ENCODE measurements around the gene MT1E.

DNA sequence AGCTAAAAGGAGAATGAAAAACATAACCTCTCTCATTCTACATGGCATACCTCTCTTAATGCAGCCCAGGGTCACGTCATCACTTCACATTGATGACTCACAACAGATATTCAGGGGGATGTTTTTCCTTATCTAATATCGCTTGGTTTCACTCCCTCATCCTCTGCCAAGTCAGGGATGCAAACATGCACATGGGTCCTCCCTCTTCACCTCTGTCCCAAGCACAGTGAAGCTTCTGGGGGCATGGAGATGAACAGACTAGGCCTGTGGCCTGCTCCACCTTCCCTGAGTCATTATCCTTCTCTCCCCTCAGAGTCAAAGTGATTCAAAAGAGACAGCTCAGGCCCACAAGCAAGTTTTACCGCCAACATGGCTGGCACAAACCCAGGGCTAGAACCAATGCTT, 19.5 kb upstream of the MT1E start:
- TF ChIP-seq, protein P1, sequence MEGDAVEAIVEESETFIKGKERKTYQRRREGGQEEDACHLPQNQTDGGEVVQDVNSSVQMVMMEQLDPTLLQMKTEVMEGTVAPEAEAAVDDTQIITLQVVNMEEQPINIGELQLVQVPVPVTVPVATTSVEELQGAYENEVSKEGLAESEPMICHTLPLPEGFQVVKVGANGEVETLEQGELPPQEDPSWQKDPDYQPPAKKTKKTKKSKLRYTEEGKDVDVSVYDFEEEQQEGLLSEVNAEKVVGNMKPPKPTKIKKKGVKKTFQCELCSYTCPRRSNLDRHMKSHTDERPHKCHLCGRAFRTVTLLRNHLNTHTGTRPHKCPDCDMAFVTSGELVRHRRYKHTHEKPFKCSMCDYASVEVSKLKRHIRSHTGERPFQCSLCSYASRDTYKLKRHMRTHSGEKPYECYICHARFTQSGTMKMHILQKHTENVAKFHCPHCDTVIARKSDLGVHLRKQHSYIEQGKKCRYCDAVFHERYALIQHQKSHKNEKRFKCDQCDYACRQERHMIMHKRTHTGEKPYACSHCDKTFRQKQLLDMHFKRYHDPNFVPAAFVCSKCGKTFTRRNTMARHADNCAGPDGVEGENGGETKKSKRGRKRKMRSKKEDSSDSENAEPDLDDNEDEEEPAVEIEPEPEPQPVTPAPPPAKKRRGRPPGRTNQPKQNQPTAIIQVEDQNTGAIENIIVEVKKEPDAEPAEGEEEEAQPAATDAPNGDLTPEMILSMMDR (IDR thresholded peaks at IDR 0.05; ENCODE audit: low read depth, low read length, poor library complexity, severe bottlenecking) = no peak
- no peak for TF ChIP-seq EZH2phosphoT487 (IDR thresholded peaks at IDR 0.05; ENCODE audit: borderline replicate concordance, low read length)

Data from DOHH2 (cell line).